ENCODE data around the gene GRID1.

- no peak for TF ChIP-seq CTCF (IDR thresholded peaks at IDR 0.05)
- no peak for TF ChIP-seq POLR2A (IDR thresholded peaks at IDR 0.05)
- TF ChIP-seq EP300 (IDR thresholded peaks at IDR 0.05; ENCODE audit: low read depth) = no peak
- no peak for TF ChIP-seq POLR2AphosphoS5 (IDR thresholded peaks at IDR 0.05)
These were observed 6.2 kb upstream of the GRID1 start for GRCh38 chr10:86372784-86373239.
